MCF 10A (cell line): ENCODE measurements around the gene IFT88. TPM values are rescaled to one million over a fixed set of nuclear protein-coding genes. Genes with fewer than 3 reads are reported as not detected.
A peak's percentile ranks its signal among the peaks of the same experiment; 100 is the strongest.

ENCODE experiments used
- Bru-seq: library from RNA; stranded (reverse); fragments of 400-500 nt; gene quantifications from one replicate; lab custom pipeline; 2021; lab: Mats Ljungman, UMichigan
- BruChase-seq, 2 experiments: library from RNA; stranded (reverse); fragments of 400-500 nt; gene quantifications; one replicate each; lab custom pipeline; 2021; lab: Mats Ljungman, UMichigan
- BruUV-seq: library from RNA; stranded (reverse); fragments of 400-500 nt; replicated peaks from 2 replicates; lab custom pipeline; 2021; lab: Mats Ljungman, UMichigan
- CTCF ChIA-PET: fragments of 300-600 bp; sonication (Branson Sonifier 250); formaldehyde crosslinking; extraction: SDS; loops from one replicate; lab custom pipeline; 2021; ENCODE audit warnings: antibody characterized with exemption, inconsistent platforms; lab: Yijun Ruan, JAX
- POLR2A ChIA-PET: fragments of 300-600, 350-650 bp; sonication (Branson Sonifier 250); formaldehyde crosslinking; extraction: SDS; loops from one replicate; lab custom pipeline; 2020; ENCODE audit warnings: antibody characterized with exemption, inconsistent platforms; lab: Yijun Ruan, JAX
- DNase-seq: peaks from one replicate; pipeline ENCODE4 v3.0.0-alpha.2; 2018; ENCODE audit not compliant: unreplicated experiment
- H3K27ac Mint-ChIP-seq: one replicate; pipeline ENCODE4 v1.8.0; 2022; ENCODE audit warnings: mild to moderate bottlenecking, low read depth, mixed read lengths; ENCODE audit not compliant: unreplicated experiment
- H3K27me3 Mint-ChIP-seq: one replicate; pipeline ENCODE4 v1.8.0; 2022; ENCODE audit warnings: mixed read lengths; ENCODE audit not compliant: insufficient read depth, unreplicated experiment
- H3K36me3 Mint-ChIP-seq: one replicate; pipeline ENCODE4 v1.8.0; 2022; ENCODE audit warnings: mild to moderate bottlenecking, moderate library complexity, mixed read lengths; ENCODE audit not compliant: insufficient read depth, unreplicated experiment
- H3K4me1 Mint-ChIP-seq: one replicate; pipeline ENCODE4 v1.8.0; 2022; ENCODE audit warnings: mixed read lengths; ENCODE audit not compliant: insufficient read depth, unreplicated experiment
- H3K4me3 Mint-ChIP-seq: one replicate; pipeline ENCODE4 v1.8.0; 2022; ENCODE audit warnings: mild to moderate bottlenecking, moderate library complexity, mixed read lengths; ENCODE audit not compliant: unreplicated experiment
- H3K9me3 Mint-ChIP-seq: one replicate; pipeline ENCODE4 v1.8.0; 2022; ENCODE audit warnings: mixed read lengths; ENCODE audit not compliant: unreplicated experiment
- intact Hi-C: fragments of 100-400 bp; cut with micrococcal nuclease; formaldehyde crosslinking; loops from 2 replicates; pipeline ENCODE4 v1.14.1; 2022
- long read RNA-seq: library from polyadenylated mRNA; stranded (forward); transcript quantifications from one replicate; pipeline ENCODE4 v2.0.0, GENCODE V29; 2022
- total RNA-seq: library from RNA; stranded (reverse); gene quantifications from 2 replicates; pipeline ENCODE4 v1.2.3, GENCODE V29; 2022
- TF ChIP-seq, protein P1 (sequence below): fragments of 200-600 bp; IDR thresholded peaks from one replicate; pipeline ENCODE4 v1.8.0; 2022; ENCODE audit warnings: antibody characterized with exemption, mild to moderate bottlenecking; ENCODE audit not compliant: unreplicated experiment

Gene IFT88, protein sequence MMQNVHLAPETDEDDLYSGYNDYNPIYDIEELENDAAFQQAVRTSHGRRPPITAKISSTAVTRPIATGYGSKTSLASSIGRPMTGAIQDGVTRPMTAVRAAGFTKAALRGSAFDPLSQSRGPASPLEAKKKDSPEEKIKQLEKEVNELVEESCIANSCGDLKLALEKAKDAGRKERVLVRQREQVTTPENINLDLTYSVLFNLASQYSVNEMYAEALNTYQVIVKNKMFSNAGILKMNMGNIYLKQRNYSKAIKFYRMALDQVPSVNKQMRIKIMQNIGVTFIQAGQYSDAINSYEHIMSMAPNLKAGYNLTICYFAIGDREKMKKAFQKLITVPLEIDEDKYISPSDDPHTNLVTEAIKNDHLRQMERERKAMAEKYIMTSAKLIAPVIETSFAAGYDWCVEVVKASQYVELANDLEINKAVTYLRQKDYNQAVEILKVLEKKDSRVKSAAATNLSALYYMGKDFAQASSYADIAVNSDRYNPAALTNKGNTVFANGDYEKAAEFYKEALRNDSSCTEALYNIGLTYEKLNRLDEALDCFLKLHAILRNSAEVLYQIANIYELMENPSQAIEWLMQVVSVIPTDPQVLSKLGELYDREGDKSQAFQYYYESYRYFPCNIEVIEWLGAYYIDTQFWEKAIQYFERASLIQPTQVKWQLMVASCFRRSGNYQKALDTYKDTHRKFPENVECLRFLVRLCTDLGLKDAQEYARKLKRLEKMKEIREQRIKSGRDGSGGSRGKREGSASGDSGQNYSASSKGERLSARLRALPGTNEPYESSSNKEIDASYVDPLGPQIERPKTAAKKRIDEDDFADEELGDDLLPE
- total RNA-seq, result 18.3 and 19.8 TPM in 2 replicates
- percentile 73 among the genes with signal in this experiment for Bru-seq, nascent RNA
- percentile 62 among the genes with signal in this experiment for BruChase-seq, experiment 1, labeled RNA remaining after a 6-hour chase
- BruChase-seq, experiment 2, labeled RNA remaining after a 2-hour chase, result percentile 72 among the genes with signal in this experiment
- long read RNA-seq, transcript IFT88-202 (26 exons, 2,856 nt), result major isoform, 17 of 70 reads
- long read RNA-seq, partial matches to known transcripts, result 12 of 70 reads
- long read RNA-seq, other reads (novel, unspliced or antisense), result 40 of 70 reads

DNA sequence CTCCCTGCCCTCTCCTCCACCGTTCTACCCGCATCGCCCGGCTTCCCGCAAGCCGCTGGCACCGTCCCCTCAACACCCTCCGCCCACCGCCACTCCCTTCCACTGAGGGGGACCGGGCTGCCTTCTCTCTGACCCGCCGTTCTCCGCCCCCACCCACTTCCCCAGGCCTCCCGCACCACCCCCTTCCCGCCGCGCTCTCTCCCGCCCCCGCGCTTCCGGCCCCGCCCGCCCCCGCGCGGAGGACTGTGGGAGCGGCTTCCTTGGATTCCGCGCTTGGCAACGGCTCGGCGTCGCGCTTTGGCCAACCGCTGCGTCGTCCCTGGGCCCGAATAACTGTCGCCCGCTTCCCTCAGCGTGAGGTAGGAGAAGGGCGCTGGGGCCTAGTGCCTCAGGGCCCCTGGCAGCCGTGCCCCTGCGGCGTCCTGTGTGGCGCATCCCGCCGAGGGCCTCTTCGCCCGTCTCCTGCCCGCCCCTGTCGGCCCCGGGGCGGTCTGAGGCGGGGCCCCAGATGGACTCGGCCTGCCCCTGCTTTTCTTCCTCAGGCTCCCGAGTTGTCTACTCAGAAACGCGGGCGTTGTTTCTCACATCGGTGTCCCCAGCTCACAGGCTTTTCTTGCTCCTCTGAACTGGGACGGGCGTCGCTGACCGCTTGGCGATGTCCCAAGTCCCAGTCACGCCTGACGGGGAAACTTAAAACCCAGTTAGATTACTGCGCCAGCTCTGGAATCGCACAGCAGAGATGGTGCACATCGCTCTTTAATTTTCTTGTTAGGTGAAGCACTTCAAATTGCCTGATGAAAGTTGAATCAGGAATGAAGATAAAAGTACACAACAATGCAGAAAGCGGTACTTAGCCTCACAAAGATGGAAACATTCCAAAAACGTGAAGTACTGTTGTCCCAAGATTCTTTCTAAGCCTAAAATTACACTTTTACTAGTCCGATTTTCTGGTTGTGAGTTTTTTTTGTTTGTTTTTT is at the start of gene IFT88:
Gene IFT88, plus strand, starts transcription at position 260 of the 977 bp plus-strand sequence. CDS start 7,229 bp downstream, outside the sequence.
- intact Hi-C loops, result loop anchor here (2.0 to 5.0 kb wide), 2 partner anchors 40 to 135 kb away; partner anchors contain the start of gene IL17D
- ChIA-PET CTCF (interaction anchor here (0.6 to 1.3 kb wide), 4 partner anchors 8 to 376 kb away, joined by 3 to 4 read pairs (median 3); no protein-coding TSS in a partner anchor), POLR2A (interaction anchor here (0.9 to 3.4 kb wide), 14 partner anchors 15 to 376 kb away, joined by 3 to 35 read pairs (median 4); partner anchors contain the start of gene CRYL1)
- H3K36me3 Mint-ChIP-seq, result no peaks in the 10 kb centered on the region
- H3K9me3 Mint-ChIP-seq, result peaks cover 8% of the 10 kb centered on the region
- DNase-seq, result peak; percentile 86
- H3K27me3 Mint-ChIP-seq, result no peaks in the 10 kb centered on the region
- peak within 1 kb of the TSS; percentile 95 for H3K4me3 Mint-ChIP-seq
- no peaks in the 10 kb centered on the region for H3K4me1 Mint-ChIP-seq
- no TSS peak for BruUV-seq
- H3K27ac Mint-ChIP-seq, result peak within 1 kb of the TSS; percentile 96
- TF ChIP-seq, protein P1, sequence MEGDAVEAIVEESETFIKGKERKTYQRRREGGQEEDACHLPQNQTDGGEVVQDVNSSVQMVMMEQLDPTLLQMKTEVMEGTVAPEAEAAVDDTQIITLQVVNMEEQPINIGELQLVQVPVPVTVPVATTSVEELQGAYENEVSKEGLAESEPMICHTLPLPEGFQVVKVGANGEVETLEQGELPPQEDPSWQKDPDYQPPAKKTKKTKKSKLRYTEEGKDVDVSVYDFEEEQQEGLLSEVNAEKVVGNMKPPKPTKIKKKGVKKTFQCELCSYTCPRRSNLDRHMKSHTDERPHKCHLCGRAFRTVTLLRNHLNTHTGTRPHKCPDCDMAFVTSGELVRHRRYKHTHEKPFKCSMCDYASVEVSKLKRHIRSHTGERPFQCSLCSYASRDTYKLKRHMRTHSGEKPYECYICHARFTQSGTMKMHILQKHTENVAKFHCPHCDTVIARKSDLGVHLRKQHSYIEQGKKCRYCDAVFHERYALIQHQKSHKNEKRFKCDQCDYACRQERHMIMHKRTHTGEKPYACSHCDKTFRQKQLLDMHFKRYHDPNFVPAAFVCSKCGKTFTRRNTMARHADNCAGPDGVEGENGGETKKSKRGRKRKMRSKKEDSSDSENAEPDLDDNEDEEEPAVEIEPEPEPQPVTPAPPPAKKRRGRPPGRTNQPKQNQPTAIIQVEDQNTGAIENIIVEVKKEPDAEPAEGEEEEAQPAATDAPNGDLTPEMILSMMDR, result no peak

DNA sequence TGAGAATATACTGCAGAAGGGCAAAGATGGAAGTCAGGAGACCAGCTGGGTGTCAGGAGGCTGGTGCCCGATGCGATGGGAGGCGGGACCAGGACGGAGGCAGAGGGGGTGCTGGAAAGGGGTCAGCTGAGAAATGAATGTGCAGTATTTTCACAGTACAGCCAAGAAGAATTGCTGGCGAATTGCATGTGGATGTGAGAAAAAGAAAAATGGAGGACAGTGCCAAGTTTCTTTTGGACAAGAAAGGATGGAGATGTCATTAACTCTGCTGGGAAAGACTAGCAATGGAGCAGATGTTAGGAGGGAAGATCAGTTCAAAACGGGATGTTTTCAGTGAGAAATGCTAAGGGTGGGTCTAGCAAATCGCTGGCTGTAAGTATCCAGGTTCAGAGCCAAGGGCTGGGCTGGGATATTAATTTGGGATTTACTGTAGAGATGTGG is 48.3 kb upstream of the IFT88 start:
- Mint-ChIP-seq H3K9me3 (no peaks in the 10 kb centered on the region), H3K27ac (no peak overlapping the region), H3K27me3 (no peaks in the 10 kb centered on the region), H3K4me3 (no peak overlapping the region), H3K36me3 (peaks cover 5% of the 10 kb centered on the region), H3K4me1 (no peaks in the 10 kb centered on the region)
- no peak for DNase-seq
- ChIA-PET CTCF (interaction anchor here (0.6 kb wide), 1 partner anchor 662 kb away, joined by 4 read pairs; no protein-coding TSS in a partner anchor), POLR2A (no interaction called here)
- intact Hi-C loops, result no loop called here
- TF ChIP-seq, protein P1, result no peak
- BruUV-seq, result no TSS peak

DNA sequence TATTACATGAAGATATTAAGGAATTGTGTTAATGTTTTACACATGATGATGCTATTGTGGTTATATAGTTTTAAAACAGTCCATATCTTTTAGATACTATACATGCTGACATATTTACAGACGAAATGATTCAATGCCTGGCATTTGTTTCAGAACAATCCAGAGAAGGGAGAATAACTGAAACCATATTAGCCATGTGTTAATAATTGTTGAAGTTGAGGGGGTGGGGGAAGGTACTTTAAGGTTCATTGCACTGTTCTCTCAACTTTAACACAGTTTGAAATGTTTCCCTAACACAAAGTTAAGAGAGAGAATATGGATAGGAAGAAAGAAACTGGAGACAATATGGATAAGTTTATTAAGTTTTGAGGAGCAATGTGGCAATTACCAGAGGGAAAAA is 47.1 kb upstream of the IFT88 start:
- intact Hi-C loops, result loop anchor here (10.0 kb wide), 1 partner anchor 185 kb away; the partner anchor contains the start of gene IL17D
- H3K36me3 Mint-ChIP-seq, result peaks cover 5% of the 10 kb centered on the region
- H3K4me3 Mint-ChIP-seq, result no peak overlapping the region
- TF ChIP-seq, protein P1, result no peak
- no peaks in the 10 kb centered on the region for H3K4me1 Mint-ChIP-seq
- CTCF ChIA-PET, result no interaction called here
- no peak for DNase-seq
- no peak overlapping the region for H3K27ac Mint-ChIP-seq
- POLR2A ChIA-PET, result no interaction called here
- no TSS peak for BruUV-seq
- H3K27me3 Mint-ChIP-seq, result no peaks in the 10 kb centered on the region
- no peaks in the 10 kb centered on the region for H3K9me3 Mint-ChIP-seq
